CD4-positive, alpha-beta T cell (primary cell): Measurements from ENCODE around the gene FAM151A. TPM values are rescaled to one million over a fixed set of nuclear protein-coding genes. Genes with fewer than 3 reads are reported as not detected.

Experiments
- ATAC-seq: fragments of 200-7000 bp; cut with Tn5 transposase; one replicate; pipeline ENCODE4 v1.10.0; 2022; ENCODE audit warnings: mild to moderate bottlenecking; ENCODE audit not compliant: poor library complexity
- CTCF ChIA-PET: fragments of 350-600 bp; sonication (Branson Sonifier 250); formaldehyde crosslinking; loops from one replicate; lab custom pipeline; 2021; ENCODE audit warnings: antibody characterized with exemption, inconsistent platforms; lab: Charles Lee
- POLR2A ChIA-PET: fragments of 350-600 bp; sonication (Branson Sonifier 250); formaldehyde crosslinking; loops from one replicate; lab custom pipeline; 2021; ENCODE audit warnings: antibody characterized with exemption, inconsistent platforms; lab: Charles Lee
- DNase-seq, 14 experiments: peaks; one replicate each; pipeline ENCODE4 v3.0.0-alpha.2; 2013 to 2020; ENCODE audit warnings: mixed read lengths in 2 of 14
- H3K27ac ChIP-seq, 2 donors: one replicate each; pipeline versions ENCODE4 v1.5.1 to v1.7.0; 2013; ENCODE audit warnings: low read length in 2 of 2, low read depth in 1 of 2, mild to moderate bottlenecking in 1 of 2
- H3K27me3 ChIP-seq, 2 experiments: 1 replicate in 1 of 2; 2 replicates in 1 of 2; pipeline versions ENCODE4 v1.6.1 to v1.7.0; 2013; ENCODE audit warnings: low read length in 2 of 2, control low read depth in 1 of 2, mild to moderate bottlenecking in 1 of 2, moderate library complexity in 1 of 2; ENCODE audit not compliant: insufficient read depth in 2 of 2, control insufficient read depth in 1 of 2
- H3K36me3 ChIP-seq: one replicate; pipeline ENCODE4 v1.6.1; 2013; ENCODE audit warnings: low read length, control low read depth; ENCODE audit not compliant: insufficient read depth
- H3K4me1 ChIP-seq: one replicate; pipeline ENCODE4 v1.6.1; 2013; ENCODE audit warnings: low read length, control low read depth; ENCODE audit not compliant: insufficient read depth
- H3K4me3 ChIP-seq: one replicate; pipeline ENCODE4 v1.5.1; 2013; ENCODE audit warnings: mild to moderate bottlenecking, low read length, moderate library complexity
- H3K9me3 ChIP-seq, 2 experiments: 1 replicate in 1 of 2; 2 replicates in 1 of 2; pipeline versions ENCODE4 v1.6.1 to v1.7.0; 2013; ENCODE audit warnings: low read length in 2 of 2, mild to moderate bottlenecking in 2 of 2, control low read depth in 1 of 2, moderate library complexity in 1 of 2; ENCODE audit not compliant: control insufficient read depth in 1 of 2, insufficient read depth in 1 of 2
- H3K27ac Mint-ChIP-seq: one replicate; pipeline ENCODE4 v1.8.0; 2020; ENCODE audit warnings: mixed read lengths
- H3K27me3 Mint-ChIP-seq: one replicate; pipeline ENCODE4 v1.8.0; 2021; ENCODE audit warnings: mixed read lengths
- H3K36me3 Mint-ChIP-seq: one replicate; pipeline ENCODE4 v1.8.0; 2021; ENCODE audit warnings: low read depth, mixed read lengths
- H3K4me1 Mint-ChIP-seq: one replicate; pipeline ENCODE4 v1.8.0; 2021; ENCODE audit warnings: low read depth, mixed read lengths
- H3K4me3 Mint-ChIP-seq: one replicate; pipeline ENCODE4 v1.8.0; 2020; ENCODE audit warnings: mild to moderate bottlenecking, mixed read lengths
- H3K9me3 Mint-ChIP-seq: one replicate; pipeline ENCODE4 v1.8.0; 2020; ENCODE audit warnings: mixed read lengths
- CTCF ChIP-seq: fragments of 200-600 bp; IDR thresholded peaks from one replicate; pipeline ENCODE4 v1.8.0; 2022; ENCODE audit warnings: antibody characterized with exemption, mild to moderate bottlenecking
- intact Hi-C, 2 experiments: fragments of 100-400 bp; cut with DNase I in 1 of 2; cut with micrococcal nuclease in 1 of 2; formaldehyde crosslinking; loops; one replicate each; pipeline versions ENCODE4 v1.15.1 to v1.9.0; 2023 to 2025; cut with DNase I, micrococcal nuclease
- total RNA-seq, 174 experiments: library from RNA in 2 of 174; stranded (reverse) in 2 of 174; gene quantifications; one replicate each; pipeline ENCODE4 v1.2.3 and lab custom pipeline; 2021 to 2026

FAM151A gene
- total RNA-seq, 2 experiments from 2014 or later: not detected

GRCh38 chr1:54606096-54606989, 17.0 kb downstream of the FAM151A start:
- no peak overlapping the region for H3K4me3 Mint-ChIP-seq
- TF ChIP-seq CTCF: no peak
- Histone ChIP-seq H3K4me1 (peaks cover 12% of the 10 kb centered on the region), H3K27ac (no peak overlapping the region), H3K27me3 (no peaks in the 10 kb centered on the region), H3K4me3 (no peak overlapping the region), H3K9me3 (no peaks in the 10 kb centered on the region), H3K36me3 (no peaks in the 10 kb centered on the region)
- no peaks in the 10 kb centered on the region for H3K27me3 Mint-ChIP-seq
- CTCF ChIA-PET: no interaction called here
- POLR2A ChIA-PET: no interaction called here
- no peak overlapping the region for H3K27ac Mint-ChIP-seq
- H3K9me3 Mint-ChIP-seq: no peaks in the 10 kb centered on the region
- peaks cover 12% of the 10 kb centered on the region for H3K4me1 Mint-ChIP-seq
- no peaks in the 10 kb centered on the region for H3K36me3 Mint-ChIP-seq
- DNase-seq (no peak), ATAC-seq (no peak)
- intact Hi-C loops: no loop called here

GRCh38 chr1:54604572-54605370, 18.6 kb downstream of the FAM151A start:
- ChIA-PET POLR2A (interaction anchor here (0.6 kb wide), 1 partner anchor 9 kb away, joined by 3 read pairs; no protein-coding TSS in a partner anchor), CTCF (no interaction called here)
- Mint-ChIP-seq H3K36me3 (no peaks in the 10 kb centered on the region), H3K4me1 (peaks cover 12% of the 10 kb centered on the region), H3K27ac (peak overlapping the region; percentile 18), H3K27me3 (no peaks in the 10 kb centered on the region), H3K9me3 (no peaks in the 10 kb centered on the region), H3K4me3 (no peak overlapping the region)
- no peak for TF ChIP-seq CTCF
- no peak overlapping the region for H3K27ac ChIP-seq
- no peaks in the 10 kb centered on the region for H3K27me3 ChIP-seq
- H3K4me3 ChIP-seq: no peak overlapping the region
- H3K9me3 ChIP-seq: no peaks in the 10 kb centered on the region
- intact Hi-C loops: no loop called here
- peaks cover 12% of the 10 kb centered on the region for H3K4me1 ChIP-seq
- no peaks in the 10 kb centered on the region for H3K36me3 ChIP-seq
- DNase-seq: peak in 12 of 14 experiments; percentile 10 to 51 (median 38)
- ATAC-seq: peak; percentile 71

GRCh38 chr1:54604051-54604450, 19.3 kb downstream of the FAM151A start:
- Histone ChIP-seq H3K4me3 (no peak overlapping the region), H3K27ac (no peak overlapping the region), H3K36me3 (no peaks in the 10 kb centered on the region), H3K9me3 (no peaks in the 10 kb centered on the region), H3K4me1 (peaks cover 12% of the 10 kb centered on the region), H3K27me3 (no peaks in the 10 kb centered on the region)
- DNase-seq (no peak), ATAC-seq (no peak)
- intact Hi-C loops: no loop called here
- H3K36me3 Mint-ChIP-seq: no peaks in the 10 kb centered on the region
- H3K27ac Mint-ChIP-seq: peak overlapping the region; percentile 18
- TF ChIP-seq CTCF: no peak
- H3K4me1 Mint-ChIP-seq: peaks cover 12% of the 10 kb centered on the region
- H3K4me3 Mint-ChIP-seq: no peak overlapping the region
- CTCF ChIA-PET: no interaction called here
- no peaks in the 10 kb centered on the region for H3K27me3 Mint-ChIP-seq
- H3K9me3 Mint-ChIP-seq: no peaks in the 10 kb centered on the region
- POLR2A ChIA-PET: no interaction called here
